Stimulated activated naive CD8-positive, alpha-beta T cell treated with anti-CD3 and anti-CD28 coated beads, Interleukin-15, amount 100 ng/mL, for 72 hours (primary cell): ENCODE data around the gene SNX11.
"Not testable (repeated sequence)": the region's sequence is repeated elsewhere in the genome, so short reads cannot be mapped to it uniquely, and the experiment has no call there.

ENCODE experiments used
- ATAC-seq: fragments of 150-1000 bp; cut with Tn5 transposase; 2 replicates; pipeline ENCODE4 v1.10.0; 2021; ENCODE audit warnings: mild to moderate bottlenecking, moderate library complexity
- DNase-seq, 2 donors: peaks; one replicate each; pipeline ENCODE4 v3.0.0; 2021 to 2022
- H3K27ac Mint-ChIP-seq, 2 donors: one replicate each; pipeline ENCODE4 v1.8.0; 2022; ENCODE audit warnings: mild to moderate bottlenecking in 2 of 2, mixed read lengths in 2 of 2, moderate library complexity in 2 of 2
- H3K27me3 Mint-ChIP-seq: one replicate; pipeline ENCODE4 v1.8.0; 2022; ENCODE audit warnings: mixed read lengths
- H3K4me1 Mint-ChIP-seq: one replicate; pipeline ENCODE4 v1.8.0; 2022; ENCODE audit warnings: mild to moderate bottlenecking, mixed read lengths
- H3K4me3 Mint-ChIP-seq, 2 donors: one replicate each; pipeline ENCODE4 v1.8.0; 2022; ENCODE audit warnings: mild to moderate bottlenecking in 2 of 2, mixed read lengths in 2 of 2, moderate library complexity in 1 of 2
- H3K9me3 Mint-ChIP-seq, 2 donors: one replicate each; pipeline ENCODE4 v1.8.0; 2022; ENCODE audit warnings: mixed read lengths in 2 of 2

SNX11 gene

GRCh38 chr17:48074322-48075081 lies 33.1 kb upstream of the SNX11 start:
- H3K4me1 Mint-ChIP-seq: no peaks in the 10 kb centered on the region
- H3K27ac Mint-ChIP-seq: peak overlapping the region in 1 of 2 donors; percentile 19
- H3K4me3 Mint-ChIP-seq: no peak overlapping the region
- no peaks in the 10 kb centered on the region for H3K27me3 Mint-ChIP-seq
- no peaks in the 10 kb centered on the region for H3K9me3 Mint-ChIP-seq
- peak; percentile 65 for DNase-seq
- peak; percentile 75 for ATAC-seq

- not testable (repeated sequence) for ATAC-seq, H3K9me3 Mint-ChIP-seq, H3K27me3 Mint-ChIP-seq, DNase-seq, H3K27ac Mint-ChIP-seq, H3K4me3 Mint-ChIP-seq, H3K4me1 Mint-ChIP-seq
Measured at GRCh38 chr17:48077152-48077551, 30.4 kb upstream of the SNX11 start.

GRCh38 chr17:48081858-48082257 lies 25.7 kb upstream of the SNX11 start:
- Mint-ChIP-seq H3K27ac (no peak overlapping the region), H3K9me3 (no peaks in the 10 kb centered on the region), H3K4me1 (no peaks in the 10 kb centered on the region), H3K4me3 (no peak overlapping the region), H3K27me3 (no peaks in the 10 kb centered on the region)
- ATAC-seq (no peak), DNase-seq (no peak)

GRCh38 chr17:48084932-48085331 lies 22.6 kb upstream of the SNX11 start:
- ATAC-seq (no peak), DNase-seq (no peak)
- Mint-ChIP-seq H3K27me3 (no peaks in the 10 kb centered on the region), H3K27ac (no peak overlapping the region), H3K9me3 (no peaks in the 10 kb centered on the region), H3K4me3 (no peak overlapping the region), H3K4me1 (peaks cover 8% of the 10 kb centered on the region)

GRCh38 chr17:48093341-48094045 lies 14.1 kb upstream of the SNX11 start:
- no peak for DNase-seq
- Mint-ChIP-seq H3K4me3 (no peak overlapping the region), H3K4me1 (peaks cover 23% of the 10 kb centered on the region), H3K9me3 (no peaks in the 10 kb centered on the region), H3K27me3 (no peaks in the 10 kb centered on the region), H3K27ac (no peak overlapping the region)
- ATAC-seq: no peak

GRCh38 chr17:48095611-48096010 lies 12.0 kb upstream of the SNX11 start:
- no peak overlapping the region for H3K4me3 Mint-ChIP-seq
- H3K4me1 Mint-ChIP-seq: peaks cover 34% of the 10 kb centered on the region

GRCh38 chr17:48100160-48100559 lies 7.4 kb upstream of the SNX11 start:
- peaks cover 9 to 11% of the 10 kb centered on the region in 2 donors for H3K9me3 Mint-ChIP-seq
- no peaks in the 10 kb centered on the region for H3K27me3 Mint-ChIP-seq
- H3K4me3 Mint-ChIP-seq: peak overlapping the region; percentile 85 to 93
- peaks cover 69% of the 10 kb centered on the region for H3K4me1 Mint-ChIP-seq
- DNase-seq (no peak), ATAC-seq (no peak)
- H3K27ac Mint-ChIP-seq: no peak overlapping the region

More at GRCh38 chr17:48095611-48096010, 12.0 kb upstream of the SNX11 start:
- ATAC-seq: no peak
- DNase-seq: no peak
- Mint-ChIP-seq H3K27me3 (no peaks in the 10 kb centered on the region), H3K9me3 (no peaks in the 10 kb centered on the region), H3K27ac (no peak overlapping the region)

GRCh38 chr17:48100591-48101011 lies 7.0 kb upstream of the SNX11 start:
- Mint-ChIP-seq H3K4me1 (peaks cover 67% of the 10 kb centered on the region), H3K4me3 (peak overlapping the region; percentile 85 to 93), H3K9me3 (peaks cover 9 to 11% of the 10 kb centered on the region in 2 donors), H3K27me3 (no peaks in the 10 kb centered on the region), H3K27ac (peak overlapping the region; percentile 49 to 80)
- DNase-seq (no peak), ATAC-seq (no peak)

- H3K9me3 Mint-ChIP-seq: peaks cover 9 to 11% of the 10 kb centered on the region in 2 donors
- H3K4me3 Mint-ChIP-seq: peak within 1 kb of the TSS; percentile 85 to 93
- no peaks in the 10 kb centered on the region for H3K27me3 Mint-ChIP-seq
- DNase-seq (peak; percentile 96), ATAC-seq (peak; percentile 97)
- peaks cover 61% of the 10 kb centered on the region for H3K4me1 Mint-ChIP-seq
- peak within 1 kb of the TSS; percentile 91 to 96 for H3K27ac Mint-ChIP-seq
Measured at GRCh38 chr17:48101012-48101720, 6.4 kb upstream of the SNX11 start, which contains the start of gene CBX1. CBX1 (minus strand) TSS chr17:48101478; CDS start chr17:48077004, 24,474 bp downstream.

GRCh38 chr17:48102043-48102750 lies 5.4 kb upstream of the SNX11 start:
- no peaks in the 10 kb centered on the region for H3K27me3 Mint-ChIP-seq
- peaks cover 64% of the 10 kb centered on the region for H3K4me1 Mint-ChIP-seq
- no peak for DNase-seq
- peak overlapping the region; percentile 62 to 71 for H3K4me3 Mint-ChIP-seq
- no peak for ATAC-seq
- H3K9me3 Mint-ChIP-seq: peaks cover 9 to 11% of the 10 kb centered on the region in 2 donors
- H3K27ac Mint-ChIP-seq: peak overlapping the region in 1 of 2 donors; percentile 46

GRCh38 chr17:48102798-48103715 lies 4.5 kb upstream of the SNX11 start:
- H3K27ac Mint-ChIP-seq: peak overlapping the region in 1 of 2 donors; percentile 88

GRCh38 chr17:48104440-48104839 lies 3.1 kb upstream of the SNX11 start:
- peaks cover 9 to 11% of the 10 kb centered on the region in 2 donors for H3K9me3 Mint-ChIP-seq
- H3K27me3 Mint-ChIP-seq: no peaks in the 10 kb centered on the region
- no peak for ATAC-seq
- H3K4me1 Mint-ChIP-seq: peaks cover 64% of the 10 kb centered on the region
- no peak for DNase-seq
- peak overlapping the region in 1 of 2 donors; percentile 78 for H3K27ac Mint-ChIP-seq
- H3K4me3 Mint-ChIP-seq: no peak overlapping the region

More at GRCh38 chr17:48102798-48103715, 4.5 kb upstream of the SNX11 start:
- ATAC-seq (no peak), DNase-seq (peak; percentile 45 to 53)
- no peaks in the 10 kb centered on the region for H3K27me3 Mint-ChIP-seq
- peaks cover 64% of the 10 kb centered on the region for H3K4me1 Mint-ChIP-seq
- peak overlapping the region; percentile 60 to 64 for H3K4me3 Mint-ChIP-seq
- H3K9me3 Mint-ChIP-seq: peaks cover 9 to 11% of the 10 kb centered on the region in 2 donors

- H3K27ac Mint-ChIP-seq: peak overlapping the region in 1 of 2 donors; percentile 95
- peaks cover 66% of the 10 kb centered on the region for H3K4me1 Mint-ChIP-seq
- peak overlapping the region; percentile 90 to 95 for H3K4me3 Mint-ChIP-seq
- no peak for ATAC-seq
- peaks cover 10 to 14% of the 10 kb centered on the region in 2 donors for H3K9me3 Mint-ChIP-seq
- DNase-seq: no peak
- H3K27me3 Mint-ChIP-seq: no peaks in the 10 kb centered on the region
Measured at GRCh38 chr17:48106802-48107136, 797 bp upstream of the SNX11 start.

- Mint-ChIP-seq H3K27ac (peak overlapping the region; percentile 12 to 90), H3K9me3 (peaks cover 6 to 7% of the 10 kb centered on the region in 2 donors), H3K4me3 (peak overlapping the region; percentile 63 to 69), H3K4me1 (peaks cover 61% of the 10 kb centered on the region), H3K27me3 (no peaks in the 10 kb centered on the region)
- ATAC-seq (no peak), DNase-seq (no peak)
Measured at GRCh38 chr17:48110761-48111160, 3.2 kb downstream of the SNX11 start.
